Lung (tissue), 12 donors: ENCODE measurements around the gene CRKL. TPM values are rescaled to one million over a fixed set of nuclear protein-coding genes. Genes with fewer than 3 reads are reported as not detected.
"Not testable (repeated sequence)": the region's sequence is repeated elsewhere in the genome, so short reads cannot be mapped to it uniquely, and the experiment has no call there.

ENCODE experiments used
- ATAC-seq: fragments of 200-7000 bp; cut with Tn5 transposase; one replicate; pipeline ENCODE4 v1.9.1; 2020; ENCODE audit warnings: moderate number of reproducible peaks; ENCODE audit not compliant: insufficient read depth, low FRiP score
- DNase-seq, 3 donors: peaks; one replicate each; pipeline ENCODE4 v3.0.0-alpha.2; 2013 to 2017
- H3K27ac ChIP-seq, 2 donors: one replicate each; pipeline ENCODE4 v1.5.1; 2013; ENCODE audit warnings: mild to moderate bottlenecking in 2 of 2, moderate library complexity in 2 of 2, control low read depth in 1 of 2, inconsistent platforms in 1 of 2, low read depth in 1 of 2, low read length in 1 of 2
- H3K27me3 ChIP-seq, 3 donors: one replicate each; pipeline ENCODE4 v1.5.1; 2013; ENCODE audit warnings: low read length in 2 of 3; ENCODE audit not compliant: control insufficient read depth in 3 of 3, insufficient read depth in 3 of 3
- H3K36me3 ChIP-seq, 4 donors: one replicate each; pipeline ENCODE4 v1.5.1; 2013; ENCODE audit warnings: low read length in 4 of 4, mild to moderate bottlenecking in 1 of 4, moderate library complexity in 1 of 4; ENCODE audit not compliant: control insufficient read depth in 4 of 4, insufficient read depth in 4 of 4
- H3K4me1 ChIP-seq, 5 donors: one replicate each; pipeline ENCODE4 v1.5.1; 2013; ENCODE audit warnings: low read length in 5 of 5, mild to moderate bottlenecking in 2 of 5, moderate library complexity in 1 of 5; ENCODE audit not compliant: control insufficient read depth in 5 of 5, insufficient read depth in 5 of 5
- H3K4me3 ChIP-seq: one replicate; pipeline ENCODE4 v1.5.1; 2013; ENCODE audit warnings: mild to moderate bottlenecking, control low read depth, moderate library complexity
- H3K9ac ChIP-seq, 2 donors: one replicate each; pipeline ENCODE4 v1.5.1; 2013; ENCODE audit warnings: low read length in 2 of 2, control low read depth in 1 of 2; ENCODE audit not compliant: insufficient read depth in 1 of 2
- H3K9me3 ChIP-seq, 4 donors: one replicate each; pipeline ENCODE4 v1.5.1; 2013; ENCODE audit warnings: low read length in 3 of 4, mild to moderate bottlenecking in 1 of 4, moderate library complexity in 1 of 4; ENCODE audit not compliant: control insufficient read depth in 4 of 4, insufficient read depth in 3 of 4
- CTCF ChIP-seq: IDR thresholded peaks from 2 replicates; pipeline ENCODE4 v1.5.1; 2012; ENCODE audit warnings: mild to moderate bottlenecking; ENCODE audit errors: control extremely low read depth, extremely low read depth
- WGBS, 2 donors: extraction: QIAGEN DNeasy Blood & Tissue Kit; methylation state at CpG; one replicate each; pipeline ENCODE4 v1.1.7; 2013; 5-methylcytosine and 5-hydroxymethylcytosine counted together
- polyA plus RNA-seq, 2 donors: library from polyadenylated mRNA; stranded (reverse); fragments of 200-250 nt; gene quantifications; one replicate each; pipeline ENCODE4 v1.2.1, GENCODE V29; 2013
- total RNA-seq, 2 donors: library from RNA; depleted of rRNA in 1 of 2; stranded (reverse); fragments of >200 nt in 1 of 2; gene quantifications; one replicate each; pipeline ENCODE4 v1.2.1, GENCODE V29; 2014 to 2021
- donor health status: control.
- donor health status: control.
- donor health status: Bipolar disorder and iron deficiency.
- donor health status: healthy.
- donor health status: DM: yes; HTN: yes; CAD: no.

The CRKL gene
- total and polyA plus RNA-seq, 4 donors, result 18.3 to 58.6 (median 39.1) TPM

GRCh38 chr22:20906387-20906767, 10.8 kb upstream of the CRKL start:
- no peak for TF ChIP-seq CTCF
- no peak overlapping the region for H3K27ac ChIP-seq
- peaks cover 0 to 4% (median 0%) of the 10 kb centered on the region in 5 donors for H3K4me1 ChIP-seq
- no peak overlapping the region for H3K4me3 ChIP-seq
- H3K27me3 ChIP-seq, result no peaks in the 10 kb centered on the region
- ATAC-seq, result no peak
- 84 to 90% methylated on average over 3 of the region's 3 CpGs for WGBS, 2 donors
- DNase-seq, result no peak
- H3K9me3 ChIP-seq, result no peaks in the 10 kb centered on the region
- no peak overlapping the region for H3K9ac ChIP-seq
- no peaks in the 10 kb centered on the region for H3K36me3 ChIP-seq

- H3K9ac ChIP-seq, H3K4me1 ChIP-seq, H3K36me3 ChIP-seq, H3K4me3 ChIP-seq, H3K9me3 ChIP-seq, DNase-seq, H3K27ac ChIP-seq, H3K27me3 ChIP-seq, ATAC-seq: not testable (repeated sequence)
- 94 to 97% methylated on average over 5 of the region's 5 CpGs for WGBS, 2 donors
Observed at GRCh38 chr22:20908717-20909116, 8.5 kb upstream of the CRKL start.

- no peak for DNase-seq
- TF ChIP-seq CTCF, result no peak
- Histone ChIP-seq H3K4me1 (no peaks in the 10 kb centered on the region), H3K27me3 (no peaks in the 10 kb centered on the region), H3K36me3 (no peaks in the 10 kb centered on the region), H3K9ac (no peak overlapping the region), H3K9me3 (no peaks in the 10 kb centered on the region), H3K4me3 (no peak overlapping the region), H3K27ac (no peak overlapping the region)
- 49 to 70% methylated on average over 6 of the region's 6 CpGs for WGBS, 2 donors
- ATAC-seq, result no peak
Observed at GRCh38 chr22:20909543-20910303, 7.5 kb upstream of the CRKL start.

GRCh38 chr22:20912494-20912893, 4.7 kb upstream of the CRKL start:
- no peak overlapping the region for H3K27ac ChIP-seq
- peaks cover 0 to 2% (median 0%) of the 10 kb centered on the region in 4 donors for H3K36me3 ChIP-seq
- H3K4me1 ChIP-seq, result peaks cover 0 to 5% (median 0%) of the 10 kb centered on the region in 5 donors
- no peaks in the 10 kb centered on the region for H3K9me3 ChIP-seq
- TF ChIP-seq CTCF, result no peak
- 92 to 97% methylated on average over 6 of the region's 6 CpGs for WGBS, 2 donors
- ATAC-seq, result no peak
- no peak overlapping the region for H3K4me3 ChIP-seq
- DNase-seq, result no peak
- no peaks in the 10 kb centered on the region for H3K27me3 ChIP-seq
- H3K9ac ChIP-seq, result no peak overlapping the region
